ENCODE measurements around the gene PCNX1.

- TF ChIP-seq CTCF (IDR thresholded peaks at IDR 0.05) (no peak), POLR2A (IDR thresholded peaks at IDR 0.05) (no peak)
Measured at GRCh38 chr14:71122866-71123565, 215.8 kb downstream of the PCNX1 start.

Measured in adrenal gland (tissue), 5 donors.